Measurements from ENCODE around the gene FNIP1.
"Not testable (repeated sequence)": the region's sequence is repeated elsewhere in the genome, so short reads cannot be mapped to it uniquely, and the experiment has no call there.

FNIP1 gene

DNA sequence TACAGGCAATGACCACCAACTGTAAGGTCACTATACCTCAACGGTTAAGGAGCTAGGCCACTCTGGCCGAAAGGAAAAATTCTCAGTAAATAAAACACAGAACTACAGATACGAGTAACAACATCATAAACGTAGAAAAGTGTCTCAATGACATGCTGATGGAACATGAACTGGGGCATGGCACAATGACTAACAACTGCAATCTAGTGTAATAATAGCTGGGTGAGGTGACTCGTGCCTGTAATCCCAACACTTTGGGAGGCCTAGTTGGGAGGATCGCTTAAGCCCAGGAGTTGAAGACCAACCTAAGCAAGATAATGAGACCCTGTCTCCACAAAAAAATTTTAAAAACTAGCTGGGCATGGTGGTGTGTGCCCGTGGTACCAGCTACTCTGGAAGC lies 152.0 kb downstream of the FNIP1 start:
- FAIRE-seq = no peak
- DNase-seq (ENCODE audit: insufficient read length, low spot score) = no peak

DNA sequence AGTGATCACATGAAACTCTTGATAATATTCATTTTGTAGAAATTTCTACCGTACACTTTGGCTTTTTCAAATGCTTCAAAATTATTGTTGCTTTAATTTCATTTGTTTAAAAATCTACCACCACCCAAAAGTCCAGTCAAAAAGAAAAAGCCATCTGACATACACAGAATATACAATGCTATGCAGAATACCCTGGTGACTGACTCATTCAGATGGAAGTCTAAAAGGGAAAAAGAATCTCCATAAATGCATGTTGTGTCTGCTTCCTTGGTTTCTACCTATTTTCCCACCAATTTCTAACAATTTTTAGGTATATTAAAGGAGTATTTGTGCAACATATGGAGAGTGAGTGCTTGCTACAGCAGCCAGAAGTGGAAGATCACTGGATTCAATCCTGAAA lies 152.4 kb downstream of the FNIP1 start:
- no peak for DNase-seq (ENCODE audit: insufficient read length, low spot score)
- no peak for FAIRE-seq

DNA sequence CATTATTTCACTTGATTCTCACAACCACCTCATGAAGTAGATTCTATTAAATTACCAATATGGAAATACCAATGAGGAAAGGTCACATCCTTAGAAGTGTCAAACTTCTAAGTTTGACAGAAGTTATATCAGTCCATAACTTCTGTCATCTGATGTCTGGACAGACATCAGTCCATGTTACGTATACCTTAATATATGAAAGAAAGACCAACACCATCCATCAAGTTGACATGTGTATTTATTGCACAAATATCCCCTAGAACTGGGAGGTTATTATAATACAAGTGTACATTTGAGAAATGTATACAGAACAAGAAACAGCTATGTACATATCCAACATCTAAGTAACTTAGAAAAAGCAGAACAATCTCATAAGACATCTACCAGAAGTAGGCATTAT lies 155.3 kb downstream of the FNIP1 start:
- DNase-seq (ENCODE audit: insufficient read length, low spot score) (no peak), FAIRE-seq (no peak)

DNA sequence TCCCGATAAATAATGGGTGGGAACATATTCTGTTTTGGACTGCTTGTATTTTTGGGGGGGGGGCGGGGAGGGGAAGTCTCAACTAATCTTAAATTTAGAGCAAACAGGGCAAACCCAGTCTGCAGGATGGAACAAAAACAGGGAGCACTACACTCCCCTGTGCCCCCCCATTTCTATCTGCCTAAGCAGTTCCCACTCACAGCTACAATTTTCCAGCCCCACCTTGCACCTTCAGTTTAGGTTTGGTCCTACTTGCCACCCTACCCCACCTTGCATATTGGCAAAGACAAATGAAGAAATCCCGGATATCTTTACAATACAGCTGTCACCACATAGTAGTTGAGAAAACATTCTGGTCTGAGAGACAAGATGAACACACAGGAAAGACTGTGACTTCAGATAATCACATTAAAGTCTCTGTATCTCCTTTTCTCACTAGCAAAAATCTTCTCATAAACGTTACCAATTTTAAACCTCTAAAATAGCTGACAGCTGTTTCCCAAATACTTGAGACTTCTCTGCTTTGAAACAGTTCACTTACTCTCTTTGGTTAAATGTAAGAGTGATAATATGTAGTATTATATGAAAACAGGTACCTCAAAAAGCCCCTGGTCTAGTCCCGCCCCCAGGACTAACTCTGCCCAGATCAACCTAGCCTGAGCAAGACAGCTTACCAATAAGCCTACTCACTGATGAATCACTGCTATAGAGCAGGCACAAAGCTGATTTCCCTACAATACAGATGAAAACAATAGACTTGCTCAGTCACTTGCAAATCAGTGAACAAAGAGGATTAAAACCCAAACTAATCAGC lies 156.6 kb downstream of the FNIP1 start:
- DNase-seq (ENCODE audit: insufficient read length, low spot score) = no peak
- FAIRE-seq = no peak

- FAIRE-seq = no peak
Observed at GRCh38 chr5:131639148-131639547, 157.7 kb downstream of the FNIP1 start.

DNA sequence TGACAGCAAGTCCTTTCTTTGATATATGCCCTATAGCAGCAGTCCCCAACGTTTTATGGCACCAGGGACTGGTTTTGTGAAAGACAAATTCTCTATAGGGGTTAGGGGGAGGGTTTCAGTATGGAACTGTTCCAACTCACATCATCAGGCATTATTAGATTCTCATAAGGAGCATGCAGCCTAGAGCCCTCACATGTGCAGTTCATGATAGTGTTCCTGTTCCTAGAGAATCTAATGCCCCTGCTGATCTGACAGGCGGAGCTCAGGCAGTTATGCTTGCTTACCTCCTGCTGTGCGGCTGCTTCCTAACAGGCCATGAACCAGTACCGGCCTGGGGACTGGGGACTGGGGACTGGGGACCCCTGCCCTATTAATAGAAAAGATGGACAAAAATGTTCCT lies 159.1 kb downstream of the FNIP1 start:
- FAIRE-seq (no peak), DNase-seq (ENCODE audit: insufficient read length, low spot score) (no peak)

More at GRCh38 chr5:131639148-131639547, 157.7 kb downstream of the FNIP1 start:
- no peak for DNase-seq (ENCODE audit: insufficient read length, low spot score)

DNA sequence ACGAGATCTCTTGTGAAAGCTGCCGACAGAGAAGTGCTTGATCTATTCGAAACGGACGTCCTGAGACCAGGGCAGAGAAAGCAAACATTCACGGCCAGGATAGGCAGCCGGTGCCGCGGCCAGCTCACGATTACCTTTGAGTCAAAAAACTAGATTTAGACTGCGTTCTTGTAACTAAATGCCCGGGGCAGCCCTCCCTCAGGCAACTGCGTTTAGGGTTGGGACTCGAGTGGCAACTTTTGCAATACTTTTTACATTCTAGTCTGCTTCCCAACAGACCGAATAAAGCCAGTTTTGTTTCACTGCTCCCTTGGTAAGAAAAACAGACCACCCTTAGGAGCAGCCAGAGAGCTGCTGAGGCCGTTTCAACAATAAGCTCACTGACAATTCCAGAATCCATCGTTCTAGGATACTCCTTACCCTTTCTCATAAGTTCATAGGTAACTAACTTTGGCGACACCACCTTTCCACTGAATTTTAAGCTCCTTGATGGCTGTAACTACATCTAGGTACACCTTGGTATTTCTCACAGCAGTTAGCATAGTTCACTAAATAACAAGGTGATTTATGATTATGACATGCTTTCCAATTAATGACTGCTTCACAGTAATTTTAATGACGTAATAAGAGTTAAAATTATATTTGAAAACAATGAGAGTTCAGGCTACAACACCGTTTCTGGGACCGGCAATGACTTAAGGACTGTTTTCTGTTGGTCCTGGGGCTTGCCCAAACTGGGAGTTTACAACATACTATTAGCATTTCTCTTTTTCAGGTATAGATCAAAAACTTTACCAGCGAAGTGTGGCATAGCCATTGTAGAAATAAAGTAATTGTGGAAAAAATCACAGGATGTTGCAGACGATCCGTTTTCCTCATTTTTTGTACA lies 160.9 kb downstream of the FNIP1 start:
- FAIRE-seq = no peak

DNA sequence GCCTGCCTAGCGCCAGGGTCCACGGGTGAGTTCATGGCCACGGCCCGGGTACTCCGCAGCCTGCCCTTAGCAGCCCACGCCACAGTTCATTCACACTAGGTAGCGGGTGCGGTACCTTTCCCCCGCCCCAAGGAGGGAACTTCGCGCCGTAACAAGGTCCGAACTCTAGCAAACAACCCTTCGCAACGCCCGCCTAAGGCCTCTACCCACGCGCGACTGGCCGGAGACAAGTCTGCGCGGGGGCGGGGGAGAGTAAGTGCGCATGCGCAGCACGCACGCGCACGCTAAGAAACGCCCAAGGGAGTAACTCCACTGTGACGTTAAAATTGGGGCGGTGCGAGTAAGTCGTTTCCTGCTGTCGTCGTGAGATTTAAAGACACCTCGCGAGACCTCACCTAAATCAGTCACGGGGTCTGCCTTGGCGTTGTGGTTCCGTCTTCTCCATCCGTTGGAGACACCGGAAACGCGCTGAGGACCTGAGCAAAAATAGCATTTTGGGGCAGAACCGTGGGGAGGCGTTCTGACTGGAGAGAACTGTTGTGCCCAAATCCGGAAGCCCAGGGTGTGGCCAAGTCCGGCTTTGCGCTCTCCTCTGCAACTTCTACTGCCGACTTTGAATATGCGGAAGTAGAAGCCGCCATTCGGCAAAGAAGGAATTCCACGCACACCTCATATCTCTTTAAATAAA lies 161.7 kb downstream of the FNIP1 start, which contains the start of gene RAPGEF6:
Gene RAPGEF6 (minus strand): TSS at position 234 of the 688 bp plus-strand sequence. CDS start 199 bp downstream, at position 35.
- FAIRE-seq (peak; percentile 90), DNase-seq (ENCODE audit: insufficient read length, low spot score) (peak; percentile 92)

More for the DNA sequence above, 160.9 kb downstream of the FNIP1 start:
- DNase-seq (ENCODE audit: insufficient read length, low spot score) = no peak

DNA sequence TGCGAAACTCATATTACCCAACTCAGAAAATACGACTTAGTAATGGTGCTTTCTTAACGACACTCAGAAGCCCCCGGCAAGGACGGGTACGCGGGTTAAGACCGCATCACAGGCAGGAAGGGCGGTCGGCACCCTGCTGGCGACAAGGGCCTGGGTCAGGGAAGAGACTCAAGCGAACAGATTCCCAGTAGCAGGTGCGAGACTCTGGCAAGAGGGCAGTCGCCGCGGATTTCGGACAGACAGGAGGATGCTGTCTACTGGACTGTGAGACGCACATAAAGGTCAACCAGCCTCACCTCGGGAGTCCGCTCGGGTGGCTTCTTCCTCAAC lies 162.2 kb downstream of the FNIP1 start:
- DNase-seq (ENCODE audit: insufficient read length, low spot score) = no peak

GRCh38 chr5:131634238-131634637 lies 162.6 kb downstream of the FNIP1 start:
- FAIRE-seq = no peak

More for the DNA sequence above, 162.2 kb downstream of the FNIP1 start:
- FAIRE-seq = no peak

GRCh38 chr5:131633830-131634229 lies 163.0 kb downstream of the FNIP1 start:
- DNase-seq (ENCODE audit: insufficient read length, low spot score) = no peak
- FAIRE-seq = no peak

More at GRCh38 chr5:131634238-131634637, 162.6 kb downstream of the FNIP1 start:
- DNase-seq (ENCODE audit: insufficient read length, low spot score) = no peak

DNA sequence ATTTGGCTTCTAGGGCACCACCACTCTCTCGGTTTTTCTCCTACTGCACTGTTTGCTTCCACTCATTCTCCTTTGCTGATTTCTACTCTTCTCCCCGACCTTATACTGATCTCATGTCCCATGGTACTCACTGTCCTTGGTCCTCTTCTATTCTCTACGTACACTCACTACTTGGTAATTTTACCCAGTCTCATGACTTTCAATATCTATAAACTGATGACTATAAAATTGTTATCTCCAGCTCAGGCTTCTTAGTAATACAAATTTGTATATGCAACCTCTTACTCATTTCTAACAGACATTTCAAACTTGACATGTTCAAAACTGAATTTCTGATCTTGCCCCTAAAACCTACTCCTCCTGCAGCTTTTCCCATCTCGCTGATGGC lies 165.9 kb downstream of the FNIP1 start:
- no peak for DNase-seq (ENCODE audit: insufficient read length, low spot score)
- no peak for FAIRE-seq

- FAIRE-seq = no peak
Observed at GRCh38 chr5:131630208-131630962, 166.4 kb downstream of the FNIP1 start.

DNA sequence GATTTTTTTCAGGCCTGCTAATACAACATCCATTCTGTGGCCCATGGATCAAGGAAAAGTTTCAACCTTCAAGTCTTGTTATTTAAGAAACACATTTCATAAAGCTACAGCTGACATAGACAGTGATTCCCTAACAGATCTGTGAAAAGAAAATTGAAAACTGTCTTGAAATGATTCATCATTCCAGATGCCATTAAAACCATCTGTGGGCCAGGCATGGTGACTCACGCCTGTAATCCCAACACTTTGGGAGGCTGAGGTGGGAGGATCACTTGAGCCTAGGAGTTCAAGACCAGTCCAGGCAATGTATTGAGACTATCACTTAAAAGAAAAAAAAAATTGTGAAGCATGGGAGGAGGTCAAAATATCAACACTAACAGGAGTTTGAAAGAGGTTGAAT lies 167.8 kb downstream of the FNIP1 start:
- FAIRE-seq = no peak

More at GRCh38 chr5:131630208-131630962, 166.4 kb downstream of the FNIP1 start:
- DNase-seq (ENCODE audit: insufficient read length, low spot score) = no peak

GRCh38 chr5:131627207-131627865 lies 169.5 kb downstream of the FNIP1 start:
- FAIRE-seq = no peak
- no peak for DNase-seq (ENCODE audit: insufficient read length, low spot score)

More for the DNA sequence above, 167.8 kb downstream of the FNIP1 start:
- DNase-seq (ENCODE audit: insufficient read length, low spot score) = no peak

DNA sequence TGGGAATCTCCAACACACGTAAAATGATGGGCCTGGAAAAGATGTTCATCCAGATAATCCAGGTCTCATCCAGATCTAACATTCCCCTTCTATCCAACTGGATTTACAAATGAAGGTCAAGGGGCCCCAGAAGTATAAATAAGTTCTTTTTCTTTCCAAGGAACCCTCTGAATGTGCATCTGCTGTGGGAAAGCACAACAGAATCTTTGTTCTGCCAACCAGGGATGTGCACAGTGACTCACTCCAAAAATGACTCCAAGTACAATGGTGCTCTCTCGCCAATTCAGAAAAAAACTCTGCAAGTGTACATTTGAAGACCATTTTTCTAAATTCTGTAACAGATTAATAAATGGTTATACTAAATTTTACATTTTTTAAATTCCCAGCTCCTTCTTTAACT lies 174.2 kb downstream of the FNIP1 start:
- FAIRE-seq = no peak
- DNase-seq (ENCODE audit: insufficient read length, low spot score) = no peak

GRCh38 chr5:131621164-131621563 lies 175.7 kb downstream of the FNIP1 start:
- not testable (repeated sequence) for DNase-seq (ENCODE audit: insufficient read length, low spot score); FAIRE-seq

GRCh38 chr5:131619102-131619501 lies 177.7 kb downstream of the FNIP1 start:
- FAIRE-seq (no peak), DNase-seq (ENCODE audit: insufficient read length, low spot score) (no peak)

DNA sequence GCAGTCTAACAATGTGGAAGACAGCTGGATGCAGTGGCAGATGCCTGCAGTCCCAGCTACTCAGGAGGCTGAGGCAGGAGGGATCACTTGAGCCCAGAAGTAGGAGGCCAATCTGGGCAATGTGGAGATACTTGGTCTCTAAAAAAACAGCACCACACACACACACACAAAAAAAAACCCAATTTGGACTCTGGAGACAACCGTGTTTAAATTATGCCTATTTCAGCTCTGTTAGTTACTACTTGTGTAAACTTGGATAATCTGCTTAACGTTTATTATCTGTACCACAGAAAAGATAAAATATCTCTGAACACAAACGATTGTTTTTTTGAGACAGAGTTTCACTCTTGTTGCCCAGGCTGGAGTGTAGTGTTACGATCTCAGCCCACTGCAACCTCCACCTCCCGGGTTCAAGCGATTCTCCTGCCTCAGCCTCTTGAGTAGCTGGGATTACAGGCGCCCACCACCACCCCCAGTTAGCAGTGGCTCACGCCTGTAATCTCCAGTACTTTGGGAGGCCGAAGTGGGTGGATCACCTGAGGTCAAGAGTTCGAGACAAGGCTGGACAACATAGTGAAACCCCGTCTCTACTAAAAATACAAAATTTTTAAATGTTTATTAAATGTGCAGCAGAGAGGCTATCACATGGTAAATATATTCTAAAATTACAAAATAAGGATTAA lies 179.5 kb downstream of the FNIP1 start:
- DNase-seq (ENCODE audit: insufficient read length, low spot score) = no peak
- no peak for FAIRE-seq

Data from HTR-8/SVneo (cell line).